Lower lobe of right lung (tissue), 2 donors: Measurements from ENCODE around the gene ARFRP1. TPM values are rescaled to one million over a fixed set of nuclear protein-coding genes. Genes with fewer than 3 reads are reported as not detected.

Experiments
- ATAC-seq, 2 donors: fragments of 200-7000 bp; cut with Tn5 transposase; one replicate each; pipeline ENCODE4 v1.9.1; 2020 to 2022; ENCODE audit warnings: mild to moderate bottlenecking in 2 of 2, moderate library complexity in 2 of 2
- DNase-seq: peaks from one replicate; pipeline ENCODE4 v3.0.0-alpha.2; 2020
- H3K27ac ChIP-seq: fragments of 200-600 bp; one replicate; pipeline ENCODE4 v1.8.0; 2022
- H3K27me3 ChIP-seq: fragments of 200-600 bp; one replicate; pipeline ENCODE4 v1.8.0; 2022; ENCODE audit warnings: low read depth
- H3K36me3 ChIP-seq: fragments of 200-600 bp; one replicate; pipeline ENCODE4 v1.8.0; 2022; ENCODE audit warnings: mild to moderate bottlenecking
- H3K4me1 ChIP-seq: fragments of 200-600 bp; one replicate; pipeline ENCODE4 v1.8.0; 2022
- H3K4me3 ChIP-seq: fragments of 200-600 bp; one replicate; pipeline ENCODE4 v1.8.0; 2022; ENCODE audit warnings: mild to moderate bottlenecking
- H3K9me3 ChIP-seq: fragments of 200-600 bp; one replicate; pipeline ENCODE4 v1.8.0; 2022
- intact Hi-C: fragments of 100-400 bp; cut with DNase I; formaldehyde crosslinking; loops from one replicate; pipeline ENCODE4 v1.11.0; 2022
- total RNA-seq: library from RNA; stranded (reverse); fragmentation: NEBNext Ultra II Directional; extraction: Animal tissue kit (Norgen Biotek cat#: 25700); gene quantifications from one replicate; pipeline ENCODE4 v1.2.1, GENCODE V29; 2021
- TF ChIP-seq, protein P1 (sequence below): fragments of 200-600 bp; IDR thresholded peaks from one replicate; pipeline ENCODE4 v1.8.0; 2022; ENCODE audit warnings: antibody characterized with exemption, mild to moderate bottlenecking
- donor health status: DM: no; HTN: yes; CAD: no; lungs with severe emphysema.

ARFRP1 gene
- total RNA-seq, 1 donor from 2014 or later: 44.3 TPM

DNA sequence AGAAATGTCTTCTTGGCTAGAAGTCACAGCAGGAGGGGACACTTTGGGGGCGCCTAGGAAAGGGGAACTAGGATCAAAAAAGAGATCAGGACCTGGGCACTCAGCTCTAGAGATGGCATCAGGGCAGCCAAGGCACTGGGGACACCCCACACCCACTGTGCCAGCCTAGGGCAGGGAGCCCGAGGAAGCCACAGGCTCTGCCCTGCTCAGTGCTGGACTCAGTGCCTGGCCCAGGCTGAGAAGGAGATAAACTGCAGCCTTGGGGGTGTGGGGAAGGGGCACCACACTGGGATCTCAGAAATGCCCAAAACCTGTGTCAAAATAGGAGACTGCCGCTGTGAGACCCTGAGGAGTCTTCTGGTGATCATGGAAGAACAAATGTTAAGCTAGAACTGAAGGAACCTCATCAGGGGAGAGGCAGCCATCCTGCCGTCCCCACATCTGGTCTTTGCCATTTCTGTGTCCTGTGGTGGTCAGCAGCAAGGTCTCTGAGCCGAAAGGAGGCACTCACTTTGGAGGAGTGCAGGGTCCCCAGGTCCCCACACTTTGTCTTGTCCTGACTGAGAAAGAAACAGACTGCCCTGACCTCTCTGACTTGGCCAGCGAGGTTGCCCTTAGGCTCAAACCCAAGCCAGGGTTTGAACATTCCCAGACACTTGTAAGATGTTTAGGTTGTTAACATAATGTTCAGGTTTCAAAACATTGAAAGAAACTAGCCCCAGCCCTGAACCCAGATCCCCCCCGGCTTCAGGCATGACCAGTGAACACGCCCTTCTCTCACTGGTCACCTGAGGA lies 2.3 kb downstream of the ARFRP1 start:
- intact Hi-C loops: no loop called here
- H3K9me3 ChIP-seq: no peaks in the 10 kb centered on the region
- no peaks in the 10 kb centered on the region for H3K27me3 ChIP-seq
- ATAC-seq: no peak
- TF ChIP-seq, protein P1, sequence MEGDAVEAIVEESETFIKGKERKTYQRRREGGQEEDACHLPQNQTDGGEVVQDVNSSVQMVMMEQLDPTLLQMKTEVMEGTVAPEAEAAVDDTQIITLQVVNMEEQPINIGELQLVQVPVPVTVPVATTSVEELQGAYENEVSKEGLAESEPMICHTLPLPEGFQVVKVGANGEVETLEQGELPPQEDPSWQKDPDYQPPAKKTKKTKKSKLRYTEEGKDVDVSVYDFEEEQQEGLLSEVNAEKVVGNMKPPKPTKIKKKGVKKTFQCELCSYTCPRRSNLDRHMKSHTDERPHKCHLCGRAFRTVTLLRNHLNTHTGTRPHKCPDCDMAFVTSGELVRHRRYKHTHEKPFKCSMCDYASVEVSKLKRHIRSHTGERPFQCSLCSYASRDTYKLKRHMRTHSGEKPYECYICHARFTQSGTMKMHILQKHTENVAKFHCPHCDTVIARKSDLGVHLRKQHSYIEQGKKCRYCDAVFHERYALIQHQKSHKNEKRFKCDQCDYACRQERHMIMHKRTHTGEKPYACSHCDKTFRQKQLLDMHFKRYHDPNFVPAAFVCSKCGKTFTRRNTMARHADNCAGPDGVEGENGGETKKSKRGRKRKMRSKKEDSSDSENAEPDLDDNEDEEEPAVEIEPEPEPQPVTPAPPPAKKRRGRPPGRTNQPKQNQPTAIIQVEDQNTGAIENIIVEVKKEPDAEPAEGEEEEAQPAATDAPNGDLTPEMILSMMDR: no peak
- no peak overlapping the region for H3K27ac ChIP-seq
- H3K4me1 ChIP-seq: peaks cover 32% of the 10 kb centered on the region
- no peak overlapping the region for H3K4me3 ChIP-seq
- no peak for DNase-seq
- peaks cover 45% of the 10 kb centered on the region for H3K36me3 ChIP-seq

DNA sequence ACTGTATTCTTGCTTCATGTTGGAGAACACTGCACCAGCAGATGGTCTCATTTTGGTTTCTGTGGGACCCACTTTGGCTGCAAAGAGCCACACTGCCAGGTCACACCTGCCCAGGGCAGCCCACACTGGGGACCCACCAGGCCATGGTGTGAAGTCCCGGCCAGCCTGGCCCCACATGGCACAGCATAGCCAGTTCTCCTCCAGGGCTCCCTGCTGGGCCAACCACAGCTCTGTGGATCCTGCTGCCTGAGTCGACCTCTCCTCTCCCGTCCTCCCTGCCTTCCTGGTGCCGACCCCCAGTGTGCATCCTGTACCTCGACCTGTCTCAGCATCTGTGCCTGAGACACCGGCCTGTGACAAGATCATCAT lies 3.0 kb downstream of the ARFRP1 start:
- H3K36me3 ChIP-seq: peaks cover 45% of the 10 kb centered on the region
- intact Hi-C loops: no loop called here
- H3K27ac ChIP-seq: no peak overlapping the region
- no peak for DNase-seq
- peaks cover 32% of the 10 kb centered on the region for H3K4me1 ChIP-seq
- ATAC-seq: no peak
- H3K27me3 ChIP-seq: no peaks in the 10 kb centered on the region
- H3K4me3 ChIP-seq: no peak overlapping the region
- TF ChIP-seq, protein P1: no peak
- H3K9me3 ChIP-seq: no peaks in the 10 kb centered on the region

DNA sequence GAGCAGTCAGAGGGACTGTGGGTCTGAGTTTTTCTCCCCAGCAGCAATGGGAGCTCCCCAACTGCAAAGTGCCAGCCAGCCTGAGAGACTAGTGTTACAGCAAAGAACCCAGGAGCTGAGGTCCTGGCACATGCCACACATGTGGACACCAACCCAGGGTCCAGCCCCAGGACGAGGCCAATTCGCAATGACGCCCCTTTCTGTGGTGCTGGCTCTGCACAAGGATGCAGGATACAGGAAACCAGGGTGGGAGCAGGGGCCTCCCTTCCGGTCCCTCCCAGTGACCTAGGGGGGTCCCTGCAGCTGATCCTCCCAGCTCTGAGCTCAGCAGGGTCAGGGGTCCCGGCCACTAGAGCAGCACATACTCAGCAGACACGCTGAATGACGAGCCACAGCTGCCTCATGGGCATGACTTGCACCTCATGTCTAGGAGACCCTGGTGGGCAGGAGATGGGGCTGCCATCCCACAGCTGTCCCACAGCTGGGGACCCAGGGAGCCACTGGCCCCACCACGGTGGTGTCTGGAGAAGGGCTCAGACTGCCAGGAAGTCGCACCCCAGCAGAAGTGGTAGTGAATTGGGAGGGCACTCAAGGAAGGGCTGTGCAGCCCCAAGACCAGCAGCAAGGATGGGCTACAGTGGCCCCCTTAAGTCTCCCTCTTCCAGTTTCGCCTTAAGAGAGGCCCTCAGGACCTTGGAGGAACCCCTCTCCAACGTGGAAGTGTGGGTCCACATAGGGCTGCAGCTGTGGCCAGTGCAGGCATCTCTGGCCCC lies 3.6 kb downstream of the ARFRP1 start:
- no peaks in the 10 kb centered on the region for H3K9me3 ChIP-seq
- intact Hi-C loops: no loop called here
- no peak overlapping the region for H3K4me3 ChIP-seq
- H3K27me3 ChIP-seq: no peaks in the 10 kb centered on the region
- TF ChIP-seq, protein P1: no peak
- peaks cover 43% of the 10 kb centered on the region for H3K36me3 ChIP-seq
- DNase-seq (no peak), ATAC-seq (no peak)
- peaks cover 32% of the 10 kb centered on the region for H3K4me1 ChIP-seq
- no peak overlapping the region for H3K27ac ChIP-seq

DNA sequence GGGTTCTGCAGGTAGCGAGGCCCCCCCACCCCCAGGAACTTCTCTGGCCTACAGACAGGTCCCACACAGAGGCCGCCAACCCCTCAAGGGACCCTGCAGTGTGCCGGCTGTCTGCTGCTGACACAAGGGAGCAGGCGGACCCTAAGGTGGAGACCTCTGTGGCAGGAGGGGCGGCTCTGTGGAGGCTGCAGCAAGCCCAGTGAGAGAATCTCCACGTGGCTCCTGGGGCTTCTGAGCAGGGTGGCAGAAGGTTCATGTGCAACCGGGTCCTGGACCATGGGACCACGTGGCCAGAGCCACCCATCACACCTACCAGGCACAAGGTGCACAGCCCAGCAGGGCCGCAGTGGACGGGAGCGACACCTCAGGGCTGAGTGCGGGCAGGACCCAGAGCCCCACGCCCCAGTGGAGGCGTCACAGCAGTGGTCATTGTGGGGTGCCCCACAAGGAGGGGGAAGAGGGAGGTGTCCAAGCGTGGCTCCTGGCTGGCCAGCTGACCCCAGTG lies 4.3 kb downstream of the ARFRP1 start:
- Histone ChIP-seq H3K4me1 (peaks cover 32% of the 10 kb centered on the region), H3K27ac (no peak overlapping the region), H3K4me3 (no peak overlapping the region), H3K36me3 (peaks cover 41% of the 10 kb centered on the region), H3K27me3 (no peaks in the 10 kb centered on the region), H3K9me3 (no peaks in the 10 kb centered on the region)
- TF ChIP-seq, protein P1: no peak
- intact Hi-C loops: no loop called here
- DNase-seq (no peak), ATAC-seq (no peak)

DNA sequence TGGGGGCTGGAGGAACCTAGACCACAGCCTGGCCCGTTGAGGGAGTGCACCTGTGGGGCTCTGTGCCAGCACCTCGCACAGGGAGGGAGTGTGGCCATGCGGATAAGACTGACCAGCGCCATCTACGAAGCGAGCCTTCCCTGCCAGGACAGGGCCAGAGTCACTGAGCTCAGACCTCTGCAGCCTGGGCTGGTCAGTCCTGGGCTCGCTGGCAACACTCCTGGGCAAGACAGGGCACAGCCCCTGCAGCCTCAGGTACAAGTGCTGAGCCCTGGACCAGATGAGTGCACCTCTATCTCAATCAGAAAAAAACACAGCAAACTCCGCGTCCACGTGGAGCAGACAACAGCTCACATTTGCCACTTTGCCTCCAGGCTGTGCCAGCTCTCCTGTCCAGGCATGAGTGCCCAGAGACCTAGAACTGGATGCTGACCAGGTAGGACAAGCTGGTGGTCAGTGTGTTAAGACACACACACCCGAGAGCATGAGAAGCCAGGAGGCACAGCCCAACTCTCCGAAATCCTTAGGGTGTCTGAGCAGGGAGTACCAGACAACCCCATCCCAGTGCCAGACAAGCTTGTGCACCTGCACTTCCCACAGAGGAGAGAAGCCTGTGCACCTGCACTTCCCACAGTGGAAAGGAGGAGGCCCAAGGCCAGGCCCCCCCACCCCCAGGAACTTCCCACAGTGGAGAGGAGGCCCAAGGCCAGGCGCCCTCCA lies 4.9 kb downstream of the ARFRP1 start:
- Histone ChIP-seq H3K9me3 (no peaks in the 10 kb centered on the region), H3K27me3 (no peaks in the 10 kb centered on the region), H3K27ac (no peak overlapping the region), H3K4me1 (peaks cover 35% of the 10 kb centered on the region), H3K36me3 (peaks cover 45% of the 10 kb centered on the region), H3K4me3 (no peak overlapping the region)
- TF ChIP-seq, protein P1: no peak
- DNase-seq (no peak), ATAC-seq (no peak)
- intact Hi-C loops: no loop called here
